Esophagus squamous epithelium (tissue), 4 donors: ENCODE measurements around the gene PVR.

Experiments
- CTCF ChIP-seq, 6 experiments: fragments of 450-650 bp in 4 of 6; fragments of 200-600 bp in 2 of 6; sonication (generic) in 2 of 6; IDR thresholded peaks; one replicate each; pipeline ENCODE4 v1.5.1; 2016 to 2019; ENCODE audit warnings: antibody characterized with exemption in 6 of 6, mild to moderate bottlenecking in 4 of 6, moderate library complexity in 4 of 6
- POLR2A ChIP-seq, 4 donors: fragments of 450-650 bp; IDR thresholded peaks; one replicate each; pipeline ENCODE4 v1.6.1; 2017; ENCODE audit warnings: antibody characterized with exemption in 4 of 4, mild to moderate bottlenecking in 4 of 4, moderate library complexity in 3 of 4

GRCh38 chr19:44611812-44612295 lies 31.9 kb upstream of the PVR start:
- TF ChIP-seq CTCF (IDR thresholded peaks at IDR 0.05) = no peak
- TF ChIP-seq POLR2A (IDR thresholded peaks at IDR 0.05) = no peak
